Erythroblast (primary cell): Measurements from ENCODE around the gene GLTP.

Experiments
- GATA1 ChIP-seq: IDR thresholded peaks from 2 replicates; pipeline ENCODE4 v1.6.1; 2011; ENCODE audit warnings: low read depth, mild to moderate bottlenecking, control low read depth, low read length, moderate library complexity
- POLR2A ChIP-seq: IDR thresholded peaks from 2 replicates; pipeline ENCODE4 v1.6.1; 2011; ENCODE audit warnings: mild to moderate bottlenecking, low read length

DNA sequence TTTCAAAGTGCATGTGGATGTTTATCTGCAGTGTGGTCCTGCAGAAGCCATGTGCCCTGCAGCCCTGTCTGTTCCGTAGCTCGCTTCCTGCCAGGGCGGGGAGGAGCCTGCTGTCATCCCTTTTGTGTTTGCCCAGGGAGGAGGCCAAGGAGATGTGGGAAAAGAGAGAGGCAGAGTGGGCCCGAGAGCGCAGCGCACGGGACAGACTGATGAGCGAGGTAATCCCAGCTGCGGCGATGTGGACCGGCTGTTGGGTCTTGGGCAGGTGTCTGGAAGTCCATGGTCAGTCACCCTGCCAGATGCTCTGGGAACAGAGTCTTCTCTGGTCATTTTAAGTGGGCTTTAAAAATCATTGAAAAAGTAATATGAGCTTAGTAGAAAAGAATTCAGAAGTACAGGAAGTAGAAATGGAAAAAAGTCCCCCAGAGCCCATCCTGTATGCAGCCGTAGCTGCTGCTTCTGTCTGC, 32.5 kb upstream of the GLTP start:
- TF ChIP-seq POLR2A (no peak), GATA1 (no peak)
